Measurements from ENCODE around the gene ADGRD1.
"Not testable (repeated sequence)": the region's sequence is repeated elsewhere in the genome, so short reads cannot be mapped to it uniquely, and the experiment has no call there.

The ADGRD1 gene

DNA sequence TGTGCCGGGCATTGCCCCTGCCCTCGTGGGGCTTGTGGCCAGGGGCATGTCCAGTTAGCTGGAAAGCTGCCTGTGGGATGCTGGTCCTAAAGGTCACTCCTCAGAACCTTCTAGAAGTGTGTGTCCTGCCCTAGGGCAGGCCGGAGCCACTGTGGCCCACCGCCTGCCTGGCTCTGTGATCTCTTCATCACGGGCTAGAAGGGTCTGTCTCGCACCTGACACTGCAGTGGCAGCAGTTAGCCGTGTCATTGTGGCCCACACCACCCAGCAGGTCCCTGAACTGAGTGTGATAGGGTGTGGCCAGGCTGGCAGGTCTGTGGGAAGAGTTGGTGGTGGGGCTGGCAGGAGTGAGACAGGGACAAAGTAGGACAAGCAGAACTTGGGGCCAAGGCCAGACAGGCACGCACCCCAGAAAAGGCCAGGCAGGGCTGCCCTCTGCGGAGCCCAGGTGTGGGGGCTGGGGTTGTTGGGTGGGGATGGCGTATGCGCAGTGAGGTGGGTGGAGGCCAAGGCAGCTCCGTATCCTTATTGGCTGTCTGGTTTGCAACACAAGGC lies 41.2 kb downstream of the ADGRD1 start:
- TF ChIP-seq, protein P1, sequence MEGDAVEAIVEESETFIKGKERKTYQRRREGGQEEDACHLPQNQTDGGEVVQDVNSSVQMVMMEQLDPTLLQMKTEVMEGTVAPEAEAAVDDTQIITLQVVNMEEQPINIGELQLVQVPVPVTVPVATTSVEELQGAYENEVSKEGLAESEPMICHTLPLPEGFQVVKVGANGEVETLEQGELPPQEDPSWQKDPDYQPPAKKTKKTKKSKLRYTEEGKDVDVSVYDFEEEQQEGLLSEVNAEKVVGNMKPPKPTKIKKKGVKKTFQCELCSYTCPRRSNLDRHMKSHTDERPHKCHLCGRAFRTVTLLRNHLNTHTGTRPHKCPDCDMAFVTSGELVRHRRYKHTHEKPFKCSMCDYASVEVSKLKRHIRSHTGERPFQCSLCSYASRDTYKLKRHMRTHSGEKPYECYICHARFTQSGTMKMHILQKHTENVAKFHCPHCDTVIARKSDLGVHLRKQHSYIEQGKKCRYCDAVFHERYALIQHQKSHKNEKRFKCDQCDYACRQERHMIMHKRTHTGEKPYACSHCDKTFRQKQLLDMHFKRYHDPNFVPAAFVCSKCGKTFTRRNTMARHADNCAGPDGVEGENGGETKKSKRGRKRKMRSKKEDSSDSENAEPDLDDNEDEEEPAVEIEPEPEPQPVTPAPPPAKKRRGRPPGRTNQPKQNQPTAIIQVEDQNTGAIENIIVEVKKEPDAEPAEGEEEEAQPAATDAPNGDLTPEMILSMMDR (IDR thresholded peaks at IDR 0.05; ENCODE audit: insufficient read depth, low read length, missing control alignments): no peak
- DNase-seq (ENCODE audit: low read depth, low spot score): no peak
- no peak overlapping the region for H3K4me3 ChIP-seq (ENCODE audit: low read depth, low read length)
- ChIA-PET POLR2A (no interaction called here), CTCF (no interaction called here)

DNA sequence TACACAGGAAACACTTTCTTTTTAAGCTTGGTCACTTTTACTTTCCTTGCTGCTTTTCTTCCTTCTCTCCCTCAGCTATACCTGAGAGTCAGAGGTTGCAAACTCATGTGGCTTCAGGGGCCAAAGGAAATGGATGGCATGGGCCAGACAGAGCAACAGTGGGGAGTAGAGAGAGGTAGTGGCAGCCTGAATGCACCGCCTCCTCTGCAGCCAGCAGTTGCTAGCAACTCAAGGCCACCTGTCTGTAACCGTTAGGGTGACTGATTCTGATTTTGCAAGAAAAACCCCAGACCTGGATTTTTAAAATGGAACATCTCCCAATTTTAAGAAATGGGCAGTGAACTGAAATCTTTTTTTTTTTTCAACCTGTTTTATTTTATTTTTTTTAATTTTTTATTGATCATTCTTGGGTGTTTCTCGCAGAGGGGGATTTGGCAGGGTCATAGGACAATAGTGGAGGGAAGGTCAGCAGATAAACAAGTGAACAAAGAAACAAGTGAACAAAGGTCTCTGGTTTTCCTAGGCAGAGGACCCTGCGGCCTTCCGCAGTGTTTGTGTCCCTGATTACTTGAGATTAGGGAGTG lies 41.8 kb downstream of the ADGRD1 start:
- H3K4me3 ChIP-seq (ENCODE audit: low read depth, low read length); POLR2A ChIA-PET; CTCF ChIA-PET; DNase-seq (ENCODE audit: low read depth, low spot score): not testable (repeated sequence)

DNA sequence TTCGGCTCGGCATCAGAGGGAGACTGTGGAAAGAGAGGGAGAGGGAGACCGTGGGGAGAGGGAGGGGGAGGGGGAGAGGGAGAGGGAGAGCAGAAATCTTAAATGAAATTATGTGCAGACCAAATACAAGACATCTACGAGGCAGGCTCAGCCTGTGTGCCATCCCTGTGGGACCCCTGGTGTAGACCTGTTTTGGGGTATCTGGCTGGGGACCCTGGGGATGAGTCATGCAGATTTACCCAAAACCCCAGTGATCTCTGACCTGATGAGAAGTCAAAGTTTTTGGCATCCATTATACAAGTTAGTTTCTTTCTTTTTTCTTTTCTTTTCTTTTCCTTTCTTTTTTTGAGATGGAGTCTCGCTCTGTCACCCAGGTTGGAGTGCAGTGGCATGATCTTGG lies 44.4 kb downstream of the ADGRD1 start:
- ChIA-PET CTCF (interaction anchor here (1.0 kb wide), 1 partner anchor 9 kb away, joined by 3 read pairs; no protein-coding TSS in a partner anchor), POLR2A (no interaction called here)
- H3K4me3 ChIP-seq (ENCODE audit: low read depth, low read length): no peak overlapping the region
- DNase-seq (ENCODE audit: low read depth, low spot score): no peak
- TF ChIP-seq, protein P1 (IDR thresholded peaks at IDR 0.05; ENCODE audit: insufficient read depth, low read length, missing control alignments): no peak

DNA sequence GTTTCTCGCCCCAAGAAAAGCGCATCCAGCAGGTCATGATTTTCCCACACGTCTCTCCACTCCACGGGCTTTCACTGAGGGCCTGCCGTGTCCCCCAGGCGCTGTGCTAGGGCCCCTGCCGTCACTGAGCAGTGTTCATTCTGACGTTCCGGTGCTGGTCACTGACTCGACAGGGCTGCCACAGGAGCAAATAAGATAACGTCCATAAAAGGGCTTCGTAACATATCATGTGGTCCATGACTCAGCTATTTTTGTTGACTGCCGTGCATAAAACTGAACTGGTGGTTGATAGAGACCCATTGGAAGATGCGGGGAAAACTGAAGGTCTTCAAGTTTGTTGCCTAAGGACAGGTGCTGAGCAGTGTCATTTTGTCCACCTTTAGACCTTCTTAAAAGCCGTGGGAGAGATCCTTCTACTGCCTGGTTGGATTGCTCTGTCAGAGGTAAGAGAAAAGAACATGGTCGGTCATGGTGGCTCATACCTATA lies 46.3 kb downstream of the ADGRD1 start:
- no peak for DNase-seq (ENCODE audit: low read depth, low spot score)
- POLR2A ChIA-PET: no interaction called here
- TF ChIP-seq, protein P1 (IDR thresholded peaks at IDR 0.05; ENCODE audit: insufficient read depth, low read length, missing control alignments): no peak
- H3K4me3 ChIP-seq (ENCODE audit: low read depth, low read length): no peak overlapping the region
- CTCF ChIA-PET: no interaction called here

DNA sequence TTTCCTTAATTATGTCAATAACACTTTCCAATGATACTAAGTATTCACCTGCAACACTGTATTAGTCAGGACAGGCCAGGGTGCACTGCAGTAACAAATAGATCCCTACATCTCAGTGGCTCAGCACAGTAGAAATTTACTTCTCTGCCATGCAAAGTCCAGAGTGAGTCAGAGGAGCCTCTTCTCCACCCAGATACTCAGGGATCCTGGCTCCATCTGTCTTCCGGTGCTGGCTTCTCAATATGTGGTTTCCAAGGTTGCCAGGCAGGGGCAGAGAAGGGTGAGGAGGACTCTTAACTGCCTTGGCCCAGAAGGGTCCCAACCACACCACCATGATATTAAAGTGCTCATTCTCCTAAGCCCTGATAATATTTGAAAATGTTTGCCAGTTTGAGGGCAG lies 47.8 kb downstream of the ADGRD1 start:
- TF ChIP-seq, protein P1 (IDR thresholded peaks at IDR 0.05; ENCODE audit: insufficient read depth, low read length, missing control alignments): no peak
- H3K4me3 ChIP-seq (ENCODE audit: low read depth, low read length): no peak overlapping the region
- DNase-seq (ENCODE audit: low read depth, low spot score): no peak
- ChIA-PET POLR2A (no interaction called here), CTCF (no interaction called here)

DNA sequence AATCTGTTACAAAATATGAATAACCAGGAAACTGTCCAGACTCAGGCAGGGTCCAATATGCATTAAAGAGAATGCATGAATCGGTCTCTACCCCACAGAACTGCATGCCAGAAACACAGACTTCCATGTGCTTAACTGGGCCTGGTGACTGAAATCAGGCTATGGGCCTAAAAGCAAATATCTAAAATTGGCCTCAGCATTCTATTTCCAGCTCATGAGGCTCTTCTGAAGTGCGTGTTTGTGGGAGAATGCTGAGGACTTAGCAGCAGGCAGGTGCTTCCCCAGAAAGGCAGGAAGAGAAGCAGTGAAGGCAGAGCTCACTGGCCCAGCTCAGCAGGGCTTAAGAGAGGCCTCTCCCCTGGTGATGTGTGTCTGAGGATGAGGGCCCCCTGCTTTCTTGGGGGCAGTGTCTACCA lies 48.5 kb downstream of the ADGRD1 start:
- no peak for DNase-seq (ENCODE audit: low read depth, low spot score)
- TF ChIP-seq, protein P1 (IDR thresholded peaks at IDR 0.05; ENCODE audit: insufficient read depth, low read length, missing control alignments): no peak
- POLR2A ChIA-PET: no interaction called here
- H3K4me3 ChIP-seq (ENCODE audit: low read depth, low read length): no peak overlapping the region
- CTCF ChIA-PET: no interaction called here

Measured in AG04449 (cell line).